Ovary (tissue), 3 donors: ENCODE results near the gene AFF4.
"Not testable (repeated sequence)": the region's sequence is repeated elsewhere in the genome, so short reads cannot be mapped to it uniquely, and the experiment has no call there.

Experiments
- CTCF ChIP-seq, 3 donors: fragments of 450-650 bp in 2 of 3; fragments of 200-600 bp in 1 of 3; IDR thresholded peaks; one replicate each; pipeline versions ENCODE4 v1.5.1 to v1.8.0; 2016 to 2022; ENCODE audit warnings: antibody characterized with exemption in 3 of 3, mild to moderate bottlenecking in 1 of 3
- POLR2A ChIP-seq: fragments of 450-650 bp; IDR thresholded peaks from one replicate; pipeline ENCODE4 v1.6.1; 2017; ENCODE audit warnings: antibody characterized with exemption, mild to moderate bottlenecking, moderate library complexity
- donor health status: DM: no; HTN: no; CAD: no.

DNA sequence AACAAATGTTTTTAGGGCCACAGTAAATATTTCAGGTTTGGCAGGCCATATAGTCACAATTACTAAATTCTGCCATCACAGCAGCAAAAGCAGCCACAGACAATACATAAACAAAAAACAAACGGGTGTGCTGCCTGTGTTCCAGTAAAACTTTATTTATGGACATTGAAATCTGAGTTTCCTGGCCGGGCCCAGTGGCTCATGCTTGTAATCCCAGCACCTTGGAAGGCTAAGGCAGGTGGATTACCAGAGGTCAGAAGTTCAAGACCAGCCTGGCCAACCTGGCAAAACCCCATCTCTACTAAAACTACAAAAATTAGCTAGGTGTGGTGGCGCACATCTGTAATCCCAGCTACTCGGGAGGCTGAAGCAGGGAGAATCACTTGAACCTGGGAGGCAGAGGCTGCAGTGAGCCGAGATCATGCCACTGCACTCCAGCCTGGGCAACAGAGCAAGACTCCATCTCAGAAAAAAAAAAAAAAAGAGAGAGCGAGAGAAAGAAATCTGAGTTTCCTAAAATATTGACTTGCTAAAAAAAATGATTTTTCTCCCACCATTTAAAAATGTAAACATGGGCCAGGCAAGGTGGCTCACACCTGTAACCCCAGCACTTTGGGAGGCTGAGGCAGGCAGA lies 7.2 kb downstream of the AFF4 start:
- not testable (repeated sequence) for TF ChIP-seq CTCF (IDR thresholded peaks at IDR 0.05); POLR2A
